T-cell (primary cell): ENCODE data around the gene UMPS. TPM values are rescaled to one million over a fixed set of nuclear protein-coding genes. Genes with fewer than 3 reads are reported as not detected.

Experiments used
- ATAC-seq, 4 experiments: fragments of 200-7000 bp in 3 of 4; fragments of 150-1000 bp in 1 of 4; cut with Tn5 transposase; replicated peaks in 1 of 4; 1 replicate in 3 of 4; 2 replicates in 1 of 4; pipeline ENCODE4 v1.10.0; 2021; ENCODE audit warnings: moderate library complexity in 3 of 4, mild to moderate bottlenecking in 2 of 4, moderate number of reproducible peaks in 1 of 4
- CTCF ChIA-PET, 2 donors: fragments of 300-600 bp; sonication (Branson Sonifier 250); formaldehyde crosslinking; loops; one replicate each; lab custom pipeline; 2022; ENCODE audit warnings: antibody characterized with exemption in 2 of 2; lab: Charles Lee
- POLR2A ChIA-PET, 2 donors: fragments of 300-600 bp; sonication (Branson Sonifier 250); formaldehyde crosslinking; loops; one replicate each; lab custom pipeline; 2022; ENCODE audit warnings: antibody characterized with exemption in 2 of 2; lab: Charles Lee
- DNase-seq, 35 experiments: peaks; one replicate each; pipeline versions ENCODE4 v3.0.0 to v3.0.0-alpha.2; 2013 to 2023
- H3K27ac ChIP-seq: one replicate; pipeline ENCODE4 v1.5.1; 2013; ENCODE audit warnings: low read length
- H3K27me3 ChIP-seq, 2 experiments: replicated peaks in 1 of 2; 1 replicate in 1 of 2; 2 replicates in 1 of 2; pipeline versions ENCODE4 v1.6.1 to v1.7.0; 2013; ENCODE audit warnings: low read length in 1 of 2, mixed read lengths in 1 of 2; ENCODE audit not compliant: control insufficient read depth in 2 of 2, insufficient read depth in 2 of 2; ENCODE audit errors: extremely low read depth in 1 of 2
- H3K36me3 ChIP-seq, 2 donors: 1 replicate in 1 of 2; 2 replicates in 1 of 2; pipeline versions ENCODE4 v1.6.1 to v1.7.0; 2013; ENCODE audit warnings: low read length in 1 of 2; ENCODE audit not compliant: control insufficient read depth in 2 of 2, insufficient read depth in 1 of 2; ENCODE audit errors: extremely low read depth in 1 of 2
- H3K4me1 ChIP-seq, 2 experiments: 1 replicate in 1 of 2; 2 replicates in 1 of 2; pipeline versions ENCODE4 v1.6.1 to v1.7.0; 2013; ENCODE audit warnings: low read length in 2 of 2, mixed read lengths in 1 of 2; ENCODE audit not compliant: insufficient read depth in 2 of 2, control insufficient read depth in 1 of 2; ENCODE audit errors: extremely low read depth in 1 of 2
- H3K4me3 ChIP-seq, 2 donors: 1 replicate in 1 of 2; 2 replicates in 1 of 2; pipeline versions ENCODE4 v1.5.1 to v1.7.0; 2013; ENCODE audit warnings: mild to moderate bottlenecking in 2 of 2, low read length in 1 of 2, moderate library complexity in 1 of 2; ENCODE audit not compliant: control insufficient read depth in 1 of 2; ENCODE audit errors: extremely low read depth in 1 of 2
- H3K9me3 ChIP-seq: 2 replicates; pipeline ENCODE4 v1.7.0; 2013
- H3K27ac Mint-ChIP-seq, 2 donors: one replicate each; pipeline ENCODE4 v1.8.0; 2020 to 2021; ENCODE audit warnings: mild to moderate bottlenecking in 2 of 2, mixed read lengths in 2 of 2
- H3K27me3 Mint-ChIP-seq, 2 donors: one replicate each; pipeline ENCODE4 v1.8.0; 2021 to 2022; ENCODE audit warnings: mixed read lengths in 2 of 2
- H3K36me3 Mint-ChIP-seq: one replicate; pipeline ENCODE4 v1.8.0; 2021; ENCODE audit warnings: mixed read lengths
- H3K4me1 Mint-ChIP-seq, 3 donors: one replicate each; pipeline ENCODE4 v1.8.0; 2020 to 2022; ENCODE audit warnings: mixed read lengths in 3 of 3, mild to moderate bottlenecking in 1 of 3
- H3K4me3 Mint-ChIP-seq, 3 donors: one replicate each; pipeline ENCODE4 v1.8.0; 2020 to 2022; ENCODE audit warnings: mild to moderate bottlenecking in 3 of 3, mixed read lengths in 3 of 3, moderate library complexity in 3 of 3
- H3K9me3 Mint-ChIP-seq, 3 donors: one replicate each; pipeline ENCODE4 v1.8.0; 2020 to 2022; ENCODE audit warnings: mixed read lengths in 3 of 3
- WGBS: methylation state at CpG from one replicate; pipeline ENCODE4 v1.1.5; 2013; ENCODE audit warnings: missing lambda C conversion rate; ENCODE audit not compliant: insufficient coverage; 5-methylcytosine and 5-hydroxymethylcytosine counted together
- total RNA-seq, 35 experiments: library from RNA in 6 of 35; stranded (reverse) in 6 of 35; fragments of 120-200 nt in 1 of 35; gene quantifications; one replicate each; pipeline versions ENCODE4 v1.2.1 to v1.2.4 and lab custom pipeline; 2013 to 2026

Gene UMPS
- total RNA-seq, 5 donors from 2014 or later (not counting 1 experiment from before 2014, with no cell fraction given) = 14.9 to 29.6 (median 21.1) TPM

- no peak overlapping the region for H3K27ac Mint-ChIP-seq
Measured at GRCh38 chr3:124759666-124760401, 29.6 kb downstream of the UMPS start.

GRCh38 chr3:124760601-124761000 lies 30.3 kb downstream of the UMPS start:
- ChIA-PET CTCF (interaction anchor here (0.5 to 6.6 kb wide), 22 partner anchors 10 to 1177 kb away, joined by 3 to 89 read pairs (median 4); no protein-coding TSS in a partner anchor), POLR2A (interaction anchor here in 1 of 2 donors (0.7 kb wide), 1 partner anchor 26 kb away, joined by 3 read pairs; no protein-coding TSS in a partner anchor)
- ATAC-seq = no peak
- Mint-ChIP-seq H3K27ac (no peak overlapping the region), H3K9me3 (no peaks in the 10 kb centered on the region), H3K36me3 (no peaks in the 10 kb centered on the region), H3K4me1 (peaks cover 4 to 7% (median 6%) of the 10 kb centered on the region in 3 donors), H3K27me3 (peaks cover 0 to 1% of the 10 kb centered on the region in 2 donors), H3K4me3 (no peak overlapping the region)
- Histone ChIP-seq H3K27ac (no peak overlapping the region), H3K27me3 (peaks cover 0 to 13% of the 10 kb centered on the region in 2 experiments), H3K4me1 (peaks cover 0 to 7% of the 10 kb centered on the region in 2 experiments), H3K9me3 (no peaks in the 10 kb centered on the region), H3K36me3 (no peaks in the 10 kb centered on the region), H3K4me3 (no peak overlapping the region)
- WGBS = 100% methylated on average over 1 of the region's 2 CpGs
- DNase-seq = no peak

More at GRCh38 chr3:124759666-124760401, 29.6 kb downstream of the UMPS start:
- H3K36me3 ChIP-seq = no peaks in the 10 kb centered on the region
- ChIA-PET POLR2A (interaction anchor here in 1 of 2 donors (0.6 kb wide), 1 partner anchor 140 kb away, joined by 6 read pairs; no protein-coding TSS in a partner anchor), CTCF (interaction anchor here (1.0 to 6.6 kb wide), 8 partner anchors 11 to 826 kb away, joined by 3 to 89 read pairs (median 5); no protein-coding TSS in a partner anchor)
- 89% methylated on average over 9 of the region's 14 CpGs for WGBS
- H3K9me3 ChIP-seq = no peaks in the 10 kb centered on the region
- H3K4me3 Mint-ChIP-seq = no peak overlapping the region
- H3K4me3 ChIP-seq = no peak overlapping the region
- peaks cover 0 to 13% of the 10 kb centered on the region in 2 experiments for H3K27me3 ChIP-seq
- no peak for ATAC-seq
- peaks cover 0 to 7% of the 10 kb centered on the region in 2 experiments for H3K4me1 ChIP-seq
- H3K27me3 Mint-ChIP-seq = peaks cover 0 to 1% of the 10 kb centered on the region in 2 donors
- no peak overlapping the region for H3K27ac ChIP-seq
- no peaks in the 10 kb centered on the region for H3K36me3 Mint-ChIP-seq
- H3K9me3 Mint-ChIP-seq = no peaks in the 10 kb centered on the region
- DNase-seq = no peak
- peaks cover 4 to 7% (median 6%) of the 10 kb centered on the region in 3 donors for H3K4me1 Mint-ChIP-seq

GRCh38 chr3:124761250-124761796 lies 31.1 kb downstream of the UMPS start:
- DNase-seq = peak; percentile 38 to 87 (median 69)
- no peak overlapping the region for H3K27ac ChIP-seq
- H3K9me3 ChIP-seq = no peaks in the 10 kb centered on the region
- no peaks in the 10 kb centered on the region for H3K36me3 ChIP-seq
- peaks cover 0 to 7% of the 10 kb centered on the region in 2 experiments for H3K4me1 ChIP-seq
- peak overlapping the region; percentile 10 to 19 for H3K4me3 ChIP-seq
- ATAC-seq = peak; percentile 75 to 85 (median 82)
- Mint-ChIP-seq H3K4me1 (peaks cover 4 to 7% (median 6%) of the 10 kb centered on the region in 3 donors), H3K27me3 (peaks cover 0 to 2% of the 10 kb centered on the region in 2 donors), H3K27ac (no peak overlapping the region), H3K9me3 (no peaks in the 10 kb centered on the region), H3K36me3 (no peaks in the 10 kb centered on the region), H3K4me3 (peak overlapping the region; percentile 34 to 53 (median 49))
- peaks cover 0 to 16% of the 10 kb centered on the region in 2 experiments for H3K27me3 ChIP-seq
- CTCF ChIA-PET = interaction anchor here (0.5 to 6.6 kb wide), 25 partner anchors 9 to 1944 kb away, joined by 3 to 89 read pairs (median 4); no protein-coding TSS in a partner anchor
- POLR2A ChIA-PET = interaction anchor here in 1 of 2 donors (0.5 kb wide), 1 partner anchor 834 kb away, joined by 3 read pairs; the partner anchor contains the start of gene OSBPL11
- WGBS = 16% methylated on average over 11 of the region's 15 CpGs

GRCh38 chr3:124761935-124762660 lies 31.8 kb downstream of the UMPS start:
- peaks cover 4 to 7% (median 6%) of the 10 kb centered on the region in 3 donors for H3K4me1 Mint-ChIP-seq
- H3K27me3 Mint-ChIP-seq = peaks cover 0 to 3% of the 10 kb centered on the region in 2 donors
- H3K4me3 Mint-ChIP-seq = no peak overlapping the region
- H3K36me3 Mint-ChIP-seq = no peaks in the 10 kb centered on the region
- H3K36me3 ChIP-seq = no peaks in the 10 kb centered on the region
- ChIA-PET CTCF (interaction anchor here (0.6 to 6.6 kb wide), 13 partner anchors 10 to 825 kb away, joined by 3 to 89 read pairs (median 3); no protein-coding TSS in a partner anchor), POLR2A (no interaction called here)
- H3K9me3 Mint-ChIP-seq = no peaks in the 10 kb centered on the region
- no peak overlapping the region for H3K27ac ChIP-seq
- peaks cover 0 to 20% of the 10 kb centered on the region in 2 experiments for H3K27me3 ChIP-seq
- ATAC-seq (no peak), DNase-seq (no peak)
- peaks cover 0 to 7% of the 10 kb centered on the region in 2 experiments for H3K4me1 ChIP-seq
- H3K27ac Mint-ChIP-seq = no peak overlapping the region
- no peaks in the 10 kb centered on the region for H3K9me3 ChIP-seq
- H3K4me3 ChIP-seq = no peak overlapping the region
- no CpG with 5 or more reads among the region's 6 CpGs for WGBS

GRCh38 chr3:124762661-124763011 lies 32.4 kb downstream of the UMPS start:
- Mint-ChIP-seq H3K36me3 (no peaks in the 10 kb centered on the region), H3K4me1 (peaks cover 4 to 7% (median 6%) of the 10 kb centered on the region in 3 donors), H3K27me3 (peaks cover 0 to 4% of the 10 kb centered on the region in 2 donors), H3K9me3 (no peaks in the 10 kb centered on the region), H3K27ac (no peak overlapping the region), H3K4me3 (no peak overlapping the region)
- H3K4me3 ChIP-seq = no peak overlapping the region
- H3K27me3 ChIP-seq = peaks cover 0 to 23% of the 10 kb centered on the region in 2 experiments
- DNase-seq (no peak), ATAC-seq (no peak)
- ChIA-PET CTCF (interaction anchor here (0.6 to 6.6 kb wide), 5 partner anchors 16 to 636 kb away, joined by 3 to 89 read pairs (median 3); no protein-coding TSS in a partner anchor), POLR2A (no interaction called here)
- WGBS = 78% methylated on average over 4 of the region's 4 CpGs
- H3K9me3 ChIP-seq = no peaks in the 10 kb centered on the region
- no peaks in the 10 kb centered on the region for H3K36me3 ChIP-seq
- no peak overlapping the region for H3K27ac ChIP-seq
- peaks cover 0 to 7% of the 10 kb centered on the region in 2 experiments for H3K4me1 ChIP-seq
